K562 (cell line): ENCODE measurements around the gene ARL10.

Source experiments
- ARID1B ChIP-seq: fragments of 450-650 bp; IDR thresholded peaks from 2 replicates; pipeline ENCODE4 v1.6.1; 2016; ENCODE audit warnings: antibody characterized with exemption, mild to moderate bottlenecking, inconsistent platforms
- CTCF ChIP-seq, 3 experiments: IDR thresholded peaks in 2 of 3; conservative IDR thresholded peaks in 1 of 3; 2 replicates each; pipeline ENCODE4 v1.5.1; 2011 to 2012; ENCODE audit warnings: low read length in 3 of 3, mild to moderate bottlenecking in 3 of 3, control low read depth in 2 of 3, improper control_type of control experiment in 1 of 3, inconsistent platforms in 1 of 3, low read depth in 1 of 3, mixed read lengths in 1 of 3, moderate library complexity in 1 of 3; ENCODE audit not compliant: insufficient read depth in 2 of 3
- HBP1 ChIP-seq: fragments of 450-650 bp; formaldehyde crosslinking; IDR thresholded peaks from 2 replicates; pipeline ENCODE4 v1.4.0; 2022; ENCODE audit warnings: missing genetic modification characterization
- MLLT1 ChIP-seq, 2 experiments: fragments of 450-650 bp; IDR thresholded peaks; 2 replicates each; pipeline ENCODE4 v1.6.1; 2016
- RBFOX2 ChIP-seq: fragments of 200-400 bp; formaldehyde crosslinking; IDR thresholded peaks from 2 replicates; pipeline ENCODE4 v1.6.1; 2017; ENCODE audit warnings: low read depth, mild to moderate bottlenecking, low read length, moderate library complexity
- TBP ChIP-seq: optimal IDR thresholded peaks from 2 replicates; pipeline ENCODE3; 2011; ENCODE audit warnings: low read depth, low read length, improper control_type of control experiment
- THRA ChIP-seq: fragments of 450-650 bp; IDR thresholded peaks from 2 replicates; pipeline ENCODE4 v1.6.1; 2017; ENCODE audit warnings: mild to moderate bottlenecking, moderate library complexity
- ZBTB8A ChIP-seq: fragments of 450-650 bp; IDR thresholded peaks from 2 replicates; pipeline ENCODE4 v1.6.1; 2018; ENCODE audit warnings: mild to moderate bottlenecking, moderate library complexity; ENCODE audit not compliant: partially characterized antibody
- ZFP1 ChIP-seq: fragments of 450-650 bp; formaldehyde crosslinking; IDR thresholded peaks from 2 replicates; pipeline ENCODE4 v1.4.0; 2020; ENCODE audit warnings: mild to moderate bottlenecking, mixed read lengths
- ZNF785 ChIP-seq: fragments of 250-450 bp; sonication (Bioruptor Pico); IDR thresholded peaks from 2 replicates; pipeline ENCODE4 v1.4.0; 2020; ENCODE audit warnings: mild to moderate bottlenecking

- TF ChIP-seq ARID1B = no peak
- no peak for TF ChIP-seq RBFOX2
- no peak for TF ChIP-seq THRA
- TF ChIP-seq ZBTB8A = no peak
- no peak for TF ChIP-seq TBP
- TF ChIP-seq ZNF785 (CRISPR knock-in tag) = no peak
- TF ChIP-seq HBP1 = no peak
- no peak for TF ChIP-seq ZFP1 (CRISPR knock-in tag)
- no peak for TF ChIP-seq CTCF (IDR thresholded peaks at IDR 0.05 in 2 of 3, conservative IDR thresholded peaks at IDR 0.05 in 1 of 3; ENCODE audit: insufficient read depth in 2 of 3, low read depth in 1 of 3, low read length in 3 of 3)
- TF ChIP-seq MLLT1 (IDR thresholded peaks at IDR 0.05) = no peak
These were observed 62.7 kb downstream of the ARL10 start for GRCh38 chr5:176427971-176428370.
